Upper lobe of left lung (tissue), 4 donors: Measurements from ENCODE around the gene MB.

Experiments used
- EP300 ChIP-seq, 4 donors: sonication (generic); formaldehyde crosslinking; IDR thresholded peaks; one replicate each; pipeline ENCODE4 v1.5.1; 2017; ENCODE audit warnings: antibody characterized with exemption in 4 of 4, control low read depth in 2 of 4
- POLR2AphosphoS5 ChIP-seq, 2 donors: sonication (generic); formaldehyde crosslinking; IDR thresholded peaks; one replicate each; pipeline ENCODE4 v1.5.1; 2017; ENCODE audit warnings: antibody characterized with exemption in 2 of 2
- TF ChIP-seq, protein P1 (sequence below), 6 experiments: fragments of 450-650 bp in 4 of 6; fragments of 200-600 bp in 2 of 6; sonication (generic) in 2 of 6; IDR thresholded peaks; one replicate each; pipeline ENCODE4 v1.5.1; 2016 to 2019; ENCODE audit warnings: antibody characterized with exemption in 6 of 6

DNA sequence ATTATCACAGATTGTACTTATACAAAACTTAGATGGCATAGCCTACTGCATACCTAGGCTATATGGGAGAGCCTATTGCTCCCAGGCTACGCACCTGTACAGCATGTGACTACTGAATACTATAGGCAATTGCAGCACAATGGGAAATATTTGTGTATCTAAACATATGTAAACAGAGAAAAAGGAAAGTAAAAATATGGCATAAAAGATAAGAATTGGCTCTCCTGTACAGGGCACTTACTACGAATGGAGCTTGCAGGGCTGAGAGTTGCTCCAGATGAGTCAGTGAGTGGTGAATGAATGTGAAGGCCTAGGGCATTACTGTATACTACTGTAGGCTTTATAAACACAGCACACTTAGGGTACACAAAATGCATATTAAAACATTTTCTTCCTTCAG is 44.3 kb upstream of the MB start:
- TF ChIP-seq, protein P1, sequence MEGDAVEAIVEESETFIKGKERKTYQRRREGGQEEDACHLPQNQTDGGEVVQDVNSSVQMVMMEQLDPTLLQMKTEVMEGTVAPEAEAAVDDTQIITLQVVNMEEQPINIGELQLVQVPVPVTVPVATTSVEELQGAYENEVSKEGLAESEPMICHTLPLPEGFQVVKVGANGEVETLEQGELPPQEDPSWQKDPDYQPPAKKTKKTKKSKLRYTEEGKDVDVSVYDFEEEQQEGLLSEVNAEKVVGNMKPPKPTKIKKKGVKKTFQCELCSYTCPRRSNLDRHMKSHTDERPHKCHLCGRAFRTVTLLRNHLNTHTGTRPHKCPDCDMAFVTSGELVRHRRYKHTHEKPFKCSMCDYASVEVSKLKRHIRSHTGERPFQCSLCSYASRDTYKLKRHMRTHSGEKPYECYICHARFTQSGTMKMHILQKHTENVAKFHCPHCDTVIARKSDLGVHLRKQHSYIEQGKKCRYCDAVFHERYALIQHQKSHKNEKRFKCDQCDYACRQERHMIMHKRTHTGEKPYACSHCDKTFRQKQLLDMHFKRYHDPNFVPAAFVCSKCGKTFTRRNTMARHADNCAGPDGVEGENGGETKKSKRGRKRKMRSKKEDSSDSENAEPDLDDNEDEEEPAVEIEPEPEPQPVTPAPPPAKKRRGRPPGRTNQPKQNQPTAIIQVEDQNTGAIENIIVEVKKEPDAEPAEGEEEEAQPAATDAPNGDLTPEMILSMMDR (IDR thresholded peaks at IDR 0.05), result no peak
- no peak for TF ChIP-seq POLR2AphosphoS5 (IDR thresholded peaks at IDR 0.05)
- no peak for TF ChIP-seq EP300 (IDR thresholded peaks at IDR 0.05)
